Progenitor cell of endocrine pancreas (in vitro differentiated cells): ENCODE data around the gene FUT1. TPM values are rescaled to one million over a fixed set of nuclear protein-coding genes. Genes with fewer than 3 reads are reported as not detected.

Experiments used
- DNase-seq: peaks from one replicate; pipeline ENCODE4 v3.0.0; 2021; ENCODE audit warnings: low spot score; ENCODE audit not compliant: unreplicated experiment
- H3K27ac Mint-ChIP-seq: 2 replicates; pipeline ENCODE4 v1.8.0; 2021; ENCODE audit warnings: mild to moderate bottlenecking, moderate library complexity, mixed read lengths
- H3K27me3 Mint-ChIP-seq: 2 replicates; pipeline ENCODE4 v1.8.0; 2021; ENCODE audit warnings: mixed read lengths
- H3K36me3 Mint-ChIP-seq: 2 replicates; pipeline ENCODE4 v1.8.0; 2022; ENCODE audit warnings: mixed read lengths; ENCODE audit not compliant: insufficient read depth
- H3K4me1 Mint-ChIP-seq: 2 replicates; pipeline ENCODE4 v1.8.0; 2021; ENCODE audit warnings: low read depth, mixed read lengths
- H3K4me3 Mint-ChIP-seq: 2 replicates; pipeline ENCODE4 v1.8.0; 2021; ENCODE audit warnings: low read depth, mild to moderate bottlenecking, moderate library complexity, mixed read lengths
- H3K9me3 Mint-ChIP-seq: 2 replicates; pipeline ENCODE4 v1.8.0; 2021; ENCODE audit warnings: low read depth, mixed read lengths
- total RNA-seq: library from RNA; stranded (reverse); gene quantifications from 2 replicates; pipeline ENCODE4 v1.2.1, GENCODE V29; 2021
- TF ChIP-seq, protein P1 (sequence below): fragments of 200-600 bp; sonication (generic); IDR thresholded peaks from one replicate; pipeline ENCODE4 v1.5.0; 2021; ENCODE audit warnings: antibody characterized with exemption, mild to moderate bottlenecking; ENCODE audit not compliant: unreplicated experiment

The FUT1 gene
- total RNA-seq, 1 donor from 2014 or later: 5.4 TPM

DNA sequence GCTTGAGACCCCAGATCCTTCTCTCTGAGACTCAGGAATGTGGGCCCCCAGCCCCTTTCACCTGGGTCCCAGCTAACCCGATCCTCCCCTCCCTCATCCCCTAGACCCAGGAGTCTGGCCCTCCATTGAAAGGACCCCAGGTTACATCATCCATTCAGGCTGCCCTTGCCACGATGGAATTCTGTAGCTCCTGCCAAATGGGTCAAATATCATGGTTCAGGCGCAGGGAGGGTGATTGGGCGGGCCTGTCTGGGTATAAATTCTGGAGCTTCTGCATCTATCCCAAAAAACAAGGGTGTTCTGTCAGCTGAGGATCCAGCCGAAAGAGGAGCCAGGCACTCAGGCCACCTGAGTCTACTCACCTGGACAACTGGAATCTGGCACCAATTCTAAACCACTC lies 3.3 kb upstream of the FUT1 start:
- H3K4me3 Mint-ChIP-seq: no peak overlapping the region
- peaks cover 14% of the 10 kb centered on the region for H3K4me1 Mint-ChIP-seq
- no peak overlapping the region for H3K27ac Mint-ChIP-seq
- no peaks in the 10 kb centered on the region for H3K36me3 Mint-ChIP-seq
- TF ChIP-seq, protein P1, sequence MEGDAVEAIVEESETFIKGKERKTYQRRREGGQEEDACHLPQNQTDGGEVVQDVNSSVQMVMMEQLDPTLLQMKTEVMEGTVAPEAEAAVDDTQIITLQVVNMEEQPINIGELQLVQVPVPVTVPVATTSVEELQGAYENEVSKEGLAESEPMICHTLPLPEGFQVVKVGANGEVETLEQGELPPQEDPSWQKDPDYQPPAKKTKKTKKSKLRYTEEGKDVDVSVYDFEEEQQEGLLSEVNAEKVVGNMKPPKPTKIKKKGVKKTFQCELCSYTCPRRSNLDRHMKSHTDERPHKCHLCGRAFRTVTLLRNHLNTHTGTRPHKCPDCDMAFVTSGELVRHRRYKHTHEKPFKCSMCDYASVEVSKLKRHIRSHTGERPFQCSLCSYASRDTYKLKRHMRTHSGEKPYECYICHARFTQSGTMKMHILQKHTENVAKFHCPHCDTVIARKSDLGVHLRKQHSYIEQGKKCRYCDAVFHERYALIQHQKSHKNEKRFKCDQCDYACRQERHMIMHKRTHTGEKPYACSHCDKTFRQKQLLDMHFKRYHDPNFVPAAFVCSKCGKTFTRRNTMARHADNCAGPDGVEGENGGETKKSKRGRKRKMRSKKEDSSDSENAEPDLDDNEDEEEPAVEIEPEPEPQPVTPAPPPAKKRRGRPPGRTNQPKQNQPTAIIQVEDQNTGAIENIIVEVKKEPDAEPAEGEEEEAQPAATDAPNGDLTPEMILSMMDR: no peak
- DNase-seq: no peak
- H3K9me3 Mint-ChIP-seq: no peaks in the 10 kb centered on the region
- H3K27me3 Mint-ChIP-seq: peaks cover 13% of the 10 kb centered on the region

DNA sequence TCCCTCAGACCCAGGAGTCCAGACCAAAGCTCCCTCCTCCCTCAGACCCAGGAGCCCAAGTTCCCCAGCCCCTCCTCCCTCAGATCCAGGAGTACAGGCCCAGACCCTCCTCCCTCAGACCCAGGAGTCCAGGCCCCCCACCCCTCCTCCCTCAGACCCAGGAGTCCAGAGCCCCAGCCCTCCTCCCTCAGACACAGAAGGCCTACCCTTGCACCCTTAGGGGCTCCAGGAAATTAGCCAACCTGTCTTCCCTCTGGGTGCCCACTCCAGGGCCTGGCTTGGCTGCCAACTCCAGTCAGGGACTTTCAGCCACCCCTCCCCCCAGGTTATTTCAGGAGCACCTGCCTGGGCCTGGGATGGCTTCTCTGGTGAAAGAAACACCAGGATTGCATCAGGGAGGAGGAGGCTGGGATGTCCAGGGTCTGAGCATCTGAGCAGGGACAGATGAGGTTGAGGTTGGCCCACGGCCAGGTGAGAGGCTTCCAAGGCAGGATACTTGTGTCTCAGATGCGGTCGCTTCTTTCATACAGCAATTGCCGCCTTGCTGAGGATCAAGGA lies 2.7 kb upstream of the FUT1 start, which contains the start of gene FGF21:
FGF21 (plus strand) TSS at position 441 of the 558 bp plus-strand sequence. CDS start 713 bp downstream, outside the sequence.
- Mint-ChIP-seq H3K27me3 (peaks cover 8% of the 10 kb centered on the region), H3K9me3 (no peaks in the 10 kb centered on the region), H3K27ac (no peak within 1 kb of the TSS), H3K36me3 (peaks cover 3% of the 10 kb centered on the region), H3K4me1 (peaks cover 14% of the 10 kb centered on the region), H3K4me3 (peak within 1 kb of the TSS; percentile 44)
- no peak for DNase-seq
- TF ChIP-seq, protein P1: no peak

DNA sequence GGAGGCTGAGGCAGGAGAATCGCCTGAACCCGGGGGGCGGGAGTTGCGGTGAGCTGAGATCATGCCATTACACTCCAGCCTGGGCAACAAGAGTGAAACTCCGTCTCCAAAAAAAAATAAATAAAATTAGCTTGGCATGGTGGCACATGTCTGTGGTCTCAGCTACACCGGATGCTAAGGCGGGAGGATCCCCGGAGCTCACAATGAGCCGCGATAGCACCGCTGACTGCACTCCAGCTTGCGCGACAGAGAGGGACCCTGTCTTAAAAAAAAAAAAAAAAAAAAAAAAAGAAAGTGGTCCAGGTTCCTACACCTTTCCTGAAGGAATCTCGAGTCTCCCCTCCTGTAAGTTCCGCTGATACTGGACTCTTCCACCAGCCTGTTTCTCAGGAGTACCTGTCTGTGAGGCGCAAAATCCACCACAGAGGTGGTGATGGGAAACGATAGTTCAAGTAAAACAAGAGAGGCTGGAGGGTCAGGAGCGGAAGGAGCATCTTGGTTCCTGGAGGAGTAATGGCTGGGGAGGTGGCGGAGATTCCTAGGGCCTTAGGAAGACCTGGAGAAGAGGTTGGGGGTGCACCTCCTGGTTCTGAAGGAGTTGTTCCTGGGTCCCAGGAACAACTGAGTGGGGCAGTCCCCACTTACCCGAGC lies 471 bp downstream of the FUT1 start:
- no peak for DNase-seq
- Mint-ChIP-seq H3K4me1 (peaks cover 14% of the 10 kb centered on the region), H3K9me3 (no peaks in the 10 kb centered on the region)

DNA sequence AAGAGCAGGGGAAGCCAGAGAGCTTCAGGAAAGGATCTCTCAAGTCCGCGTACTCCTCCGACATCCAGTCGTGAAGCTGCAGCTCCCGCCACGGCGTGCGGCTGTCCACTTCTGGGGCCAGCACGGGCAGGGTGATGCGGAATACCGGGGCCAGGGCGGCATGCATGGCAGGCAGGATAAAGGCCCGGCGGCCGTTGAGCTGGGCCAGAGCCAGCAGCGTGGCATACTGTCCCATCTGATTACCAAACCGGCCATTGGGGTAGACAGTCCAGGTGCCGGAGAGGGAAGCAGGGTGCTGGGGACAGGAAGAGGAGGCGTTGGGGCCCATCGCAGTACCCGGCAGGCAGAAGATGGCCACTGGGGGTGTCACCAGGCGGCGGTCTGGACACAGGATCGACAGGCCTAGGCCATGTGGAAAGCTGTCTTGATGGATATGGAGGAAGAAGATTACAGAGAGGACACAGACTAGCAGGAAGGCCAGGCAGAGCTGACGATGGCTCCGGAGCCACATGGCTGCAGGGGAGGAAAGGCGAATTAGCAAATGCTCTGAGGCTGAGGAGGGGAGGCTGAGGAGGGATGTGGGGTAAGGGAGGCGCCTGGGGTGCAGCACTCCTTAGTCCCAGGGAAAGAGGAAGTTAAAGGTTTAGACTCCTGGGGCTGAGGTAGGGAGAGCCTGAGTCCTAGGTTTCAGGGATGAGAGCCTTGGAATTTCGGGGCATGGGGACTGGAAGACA lies 1.5 kb downstream of the FUT1 start:
- Mint-ChIP-seq H3K4me3 (peak overlapping the region; percentile 60), H3K36me3 (peaks cover 4% of the 10 kb centered on the region), H3K4me1 (peaks cover 14% of the 10 kb centered on the region), H3K27me3 (peaks cover 12% of the 10 kb centered on the region), H3K9me3 (peaks cover 4% of the 10 kb centered on the region), H3K27ac (peak overlapping the region; percentile 45)
- TF ChIP-seq, protein P1: no peak
- no peak for DNase-seq

More for the DNA sequence above, 471 bp downstream of the FUT1 start:
- peaks cover 8% of the 10 kb centered on the region for H3K27me3 Mint-ChIP-seq
- peaks cover 3% of the 10 kb centered on the region for H3K36me3 Mint-ChIP-seq
- peak overlapping the region; percentile 68 for H3K27ac Mint-ChIP-seq
- H3K4me3 Mint-ChIP-seq: peak overlapping the region; percentile 82
- TF ChIP-seq, protein P1: no peak

DNA sequence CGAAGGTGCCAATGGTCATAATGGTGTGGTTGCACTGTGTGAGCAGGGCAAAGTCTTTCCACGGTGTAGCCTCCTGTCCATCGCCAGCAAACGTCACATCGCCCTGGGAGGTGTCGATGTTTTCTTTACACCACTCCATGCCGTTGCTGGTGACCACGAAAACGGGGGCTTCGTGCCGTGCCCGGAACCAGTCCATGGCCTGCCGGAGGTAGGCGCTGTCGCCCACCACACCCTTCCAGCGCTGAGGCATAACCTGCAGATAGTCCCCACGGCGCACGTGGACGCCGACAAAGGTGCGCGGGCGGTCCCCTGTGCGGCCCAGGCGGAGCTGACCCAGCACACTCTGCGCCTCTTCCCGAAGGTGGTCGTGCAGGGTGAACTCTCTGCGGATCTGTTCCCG lies 2.1 kb downstream of the FUT1 start:
- H3K9me3 Mint-ChIP-seq: peaks cover 5% of the 10 kb centered on the region
- TF ChIP-seq, protein P1: no peak
- peaks cover 12% of the 10 kb centered on the region for H3K27me3 Mint-ChIP-seq
- DNase-seq: no peak
- H3K4me1 Mint-ChIP-seq: peaks cover 14% of the 10 kb centered on the region
- H3K36me3 Mint-ChIP-seq: peaks cover 4% of the 10 kb centered on the region
- H3K27ac Mint-ChIP-seq: no peak overlapping the region
- H3K4me3 Mint-ChIP-seq: no peak overlapping the region
